WTC11 (cell line): ENCODE data around the gene PRKD1. TPM values are rescaled to one million over a fixed set of nuclear protein-coding genes. Genes with fewer than 3 reads are reported as not detected.

Source experiments
- ATAC-seq: fragments of 200-7000 bp; cut with Tn5 transposase; 2 replicates; pipeline ENCODE4 v1.10.0; 2021; ENCODE audit warnings: mild to moderate bottlenecking, moderate library complexity
- CTCF ChIA-PET: fragments of 300-600 bp; sonication (Branson Sonifier 250); formaldehyde crosslinking; loops from one replicate; lab custom pipeline; 2021; ENCODE audit warnings: antibody characterized with exemption; lab: Charles Lee
- POLR2A ChIA-PET: fragments of 350-600 bp; sonication (Branson Sonifier 250); formaldehyde crosslinking; loops from one replicate; lab custom pipeline; 2021; ENCODE audit warnings: antibody characterized with exemption; lab: Charles Lee
- DNase-seq: peaks from one replicate; pipeline ENCODE4 v3.0.0; 2021; ENCODE audit warnings: low spot score
- H3K27ac Mint-ChIP-seq: 2 replicates; pipeline ENCODE4 v1.8.0; 2021; ENCODE audit warnings: mixed read lengths
- H3K27me3 Mint-ChIP-seq: 2 replicates; pipeline ENCODE4 v1.8.0; 2021; ENCODE audit warnings: low read depth, mild to moderate bottlenecking, moderate library complexity, mixed read lengths
- H3K36me3 Mint-ChIP-seq: 2 replicates; pipeline ENCODE4 v1.8.0; 2021; ENCODE audit warnings: mixed read lengths
- H3K4me1 Mint-ChIP-seq: 2 replicates; pipeline ENCODE4 v1.8.0; 2022; ENCODE audit warnings: mixed read lengths
- H3K4me3 Mint-ChIP-seq: 2 replicates; pipeline ENCODE4 v1.8.0; 2021; ENCODE audit warnings: mild to moderate bottlenecking, moderate library complexity, mixed read lengths
- H3K9me3 Mint-ChIP-seq: 2 replicates; pipeline ENCODE4 v1.8.0; 2021; ENCODE audit warnings: mixed read lengths
- ELF4 ChIP-seq: sonication (generic); formaldehyde crosslinking; IDR thresholded peaks from 2 replicates; pipeline ENCODE4 v1.8.1; 2022; ENCODE audit warnings: low read depth, mild to moderate bottlenecking, moderate library complexity, missing genetic modification reagents
- FOXK1 ChIP-seq: sonication (generic); formaldehyde crosslinking; IDR thresholded peaks from 2 replicates; pipeline ENCODE4 v1.8.0; 2022; ENCODE audit warnings: mild to moderate bottlenecking, moderate library complexity, missing genetic modification reagents
- GABPB1 ChIP-seq: sonication (generic); formaldehyde crosslinking; IDR thresholded peaks from 2 replicates; pipeline ENCODE4 v1.8.1; 2023; ENCODE audit warnings: mild to moderate bottlenecking, missing genetic modification reagents
- GRHL2 ChIP-seq: fragments of 250-450 bp; sonication (Bioruptor Pico); IDR thresholded peaks from 2 replicates; pipeline ENCODE4 v1.8.0; 2022; ENCODE audit warnings: mild to moderate bottlenecking, moderate library complexity; ENCODE audit not compliant: insufficient replicate concordance, severe bottlenecking
- IRF2 ChIP-seq: sonication (generic); formaldehyde crosslinking; IDR thresholded peaks from 2 replicates; pipeline ENCODE4 v1.8.0; 2022; ENCODE audit warnings: low read depth, missing genetic modification reagents, borderline replicate concordance
- JAZF1 ChIP-seq: fragments of 250-450 bp; sonication (Bioruptor Pico); IDR thresholded peaks from 2 replicates; pipeline ENCODE4 v1.9.0; 2021; ENCODE audit warnings: moderate library complexity, mild to moderate bottlenecking, inconsistent platforms
- NR3C1 ChIP-seq: sonication (generic); formaldehyde crosslinking; conservative IDR thresholded peaks from 2 replicates; pipeline ENCODE4 v1.8.1; 2023; ENCODE audit warnings: low read depth, mild to moderate bottlenecking, missing genetic modification reagents
- TCF7 ChIP-seq: sonication (generic); formaldehyde crosslinking; IDR thresholded peaks from 2 replicates; pipeline ENCODE4 v1.8.0; 2022; ENCODE audit warnings: mild to moderate bottlenecking, low read depth, missing genetic modification reagents, moderate library complexity
- ZNF121 ChIP-seq: sonication (generic); formaldehyde crosslinking; IDR thresholded peaks from 2 replicates; pipeline ENCODE4 v1.8.0; 2023; ENCODE audit warnings: missing genetic modification reagents
- ZNF138 ChIP-seq: sonication (generic); formaldehyde crosslinking; conservative IDR thresholded peaks from 2 replicates; pipeline ENCODE4 v1.8.1; 2022; ENCODE audit warnings: mild to moderate bottlenecking, moderate library complexity, missing genetic modification reagents
- ZNF317 ChIP-seq: sonication (generic); formaldehyde crosslinking; IDR thresholded peaks from 2 replicates; pipeline ENCODE4 v1.8.1; 2023; ENCODE audit warnings: low read depth, mild to moderate bottlenecking, moderate library complexity, missing genetic modification reagents, borderline replicate concordance
- ZNF396 ChIP-seq: fragments of 250-450 bp; sonication (Bioruptor Pico); IDR thresholded peaks from 2 replicates; pipeline ENCODE4 v1.8.0; 2021; ENCODE audit warnings: mild to moderate bottlenecking, moderate library complexity, borderline replicate concordance
- total RNA-seq: library from RNA; stranded (reverse); gene quantifications from 3 replicates; pipeline ENCODE4 v1.2.3, GENCODE V29; 2021
- TF ChIP-seq, protein P1 (sequence below): fragments of 200-600 bp; IDR thresholded peaks from 2 replicates; pipeline ENCODE4 v1.8.0; 2022; ENCODE audit warnings: antibody characterized with exemption
- TF ChIP-seq, protein P2 (sequence below): fragments of 250-450 bp; sonication (Bioruptor Pico); IDR thresholded peaks from 2 replicates; pipeline ENCODE4 v2.1.2; 2022; ENCODE audit warnings: mild to moderate bottlenecking, moderate library complexity
- TF ChIP-seq, protein P3 (sequence below): sonication (generic); formaldehyde crosslinking; IDR thresholded peaks from 2 replicates; pipeline ENCODE4 v1.8.1; 2023; ENCODE audit warnings: mild to moderate bottlenecking, moderate library complexity, missing genetic modification reagents
- TF ChIP-seq, protein P4 (sequence below): sonication (generic); formaldehyde crosslinking; IDR thresholded peaks from 2 replicates; pipeline ENCODE4 v1.8.1; 2022; ENCODE audit warnings: low read depth, mild to moderate bottlenecking, moderate library complexity, missing genetic modification reagents, borderline replicate concordance
- TF ChIP-seq, protein P5 (sequence below): sonication (generic); formaldehyde crosslinking; IDR thresholded peaks from 2 replicates; pipeline ENCODE4 v1.8.1; 2022; ENCODE audit warnings: mild to moderate bottlenecking, moderate library complexity, missing genetic modification reagents
- TF ChIP-seq, protein P6 (sequence below): sonication (generic); formaldehyde crosslinking; IDR thresholded peaks from 2 replicates; pipeline ENCODE4 v1.8.1; 2023; ENCODE audit warnings: mild to moderate bottlenecking, missing genetic modification reagents, moderate library complexity

PRKD1 gene
- total RNA-seq, 1 experiment from 2014 or later, result 7.6 TPM

DNA sequence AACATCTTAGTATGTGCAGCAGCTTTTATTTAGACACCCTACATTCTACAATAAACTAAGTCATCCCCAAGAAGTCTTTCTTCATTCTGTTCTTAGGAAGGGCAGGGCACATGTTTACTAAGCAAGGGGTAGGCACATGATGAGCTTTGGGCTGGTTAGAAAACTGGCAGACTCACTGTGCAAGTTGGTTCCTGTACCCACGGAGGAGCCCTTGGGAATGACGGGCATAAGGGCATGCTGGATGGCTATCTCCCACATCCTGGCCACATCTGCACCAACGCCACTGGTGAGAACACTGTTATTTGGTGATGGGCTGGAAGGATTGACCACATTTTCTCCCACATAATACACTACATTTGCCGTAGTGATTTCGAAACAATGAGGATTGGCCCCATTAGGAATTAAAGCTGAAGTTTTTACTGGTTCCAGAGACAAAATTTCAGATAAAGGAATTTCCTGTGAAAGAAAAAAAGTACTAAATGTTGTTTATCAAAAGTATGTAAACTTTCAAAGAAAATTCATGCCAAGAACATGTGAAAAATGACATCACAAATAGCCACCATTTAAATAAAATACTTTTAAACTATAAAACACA is 297.0 kb downstream of the PRKD1 start:
- TF ChIP-seq, protein P1, sequence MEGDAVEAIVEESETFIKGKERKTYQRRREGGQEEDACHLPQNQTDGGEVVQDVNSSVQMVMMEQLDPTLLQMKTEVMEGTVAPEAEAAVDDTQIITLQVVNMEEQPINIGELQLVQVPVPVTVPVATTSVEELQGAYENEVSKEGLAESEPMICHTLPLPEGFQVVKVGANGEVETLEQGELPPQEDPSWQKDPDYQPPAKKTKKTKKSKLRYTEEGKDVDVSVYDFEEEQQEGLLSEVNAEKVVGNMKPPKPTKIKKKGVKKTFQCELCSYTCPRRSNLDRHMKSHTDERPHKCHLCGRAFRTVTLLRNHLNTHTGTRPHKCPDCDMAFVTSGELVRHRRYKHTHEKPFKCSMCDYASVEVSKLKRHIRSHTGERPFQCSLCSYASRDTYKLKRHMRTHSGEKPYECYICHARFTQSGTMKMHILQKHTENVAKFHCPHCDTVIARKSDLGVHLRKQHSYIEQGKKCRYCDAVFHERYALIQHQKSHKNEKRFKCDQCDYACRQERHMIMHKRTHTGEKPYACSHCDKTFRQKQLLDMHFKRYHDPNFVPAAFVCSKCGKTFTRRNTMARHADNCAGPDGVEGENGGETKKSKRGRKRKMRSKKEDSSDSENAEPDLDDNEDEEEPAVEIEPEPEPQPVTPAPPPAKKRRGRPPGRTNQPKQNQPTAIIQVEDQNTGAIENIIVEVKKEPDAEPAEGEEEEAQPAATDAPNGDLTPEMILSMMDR, result no peak
- no peak for TF ChIP-seq ELF4 (CRISPR knock-in tag)
- no peak overlapping the region for H3K4me3 Mint-ChIP-seq
- H3K36me3 Mint-ChIP-seq, result no peaks in the 10 kb centered on the region
- H3K27ac Mint-ChIP-seq, result no peak overlapping the region
- ATAC-seq, result no peak
- no peaks in the 10 kb centered on the region for H3K9me3 Mint-ChIP-seq
- peaks cover 3% of the 10 kb centered on the region; the same call in 1 of the 2 replicates for H3K4me1 Mint-ChIP-seq
- DNase-seq, result no peak
- no peaks in the 10 kb centered on the region for H3K27me3 Mint-ChIP-seq
- ChIA-PET CTCF (interaction anchor here (1.1 kb wide), 1 partner anchor 584 kb away, joined by 6 read pairs; no protein-coding TSS in a partner anchor), POLR2A (no interaction called here)

DNA sequence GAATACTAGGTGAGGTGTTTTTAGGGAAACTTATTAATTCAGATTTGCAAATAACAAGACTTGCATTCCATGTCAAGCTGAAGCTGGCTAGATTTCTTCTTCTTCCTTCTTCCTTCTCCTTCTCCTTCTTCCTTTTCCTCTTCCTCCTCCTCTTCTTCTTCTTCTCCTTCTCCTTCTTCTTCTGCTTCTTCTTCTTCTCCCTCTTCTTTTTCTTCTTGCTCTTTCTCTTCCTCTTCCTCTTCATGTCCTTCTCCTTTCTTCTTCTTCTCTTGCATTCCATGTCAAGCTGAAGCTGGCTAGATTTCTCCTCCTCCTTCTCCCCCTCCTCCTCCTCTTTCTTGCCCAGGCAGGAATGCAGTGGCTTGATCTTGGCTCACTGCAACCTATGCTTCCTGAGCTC is 297.8 kb downstream of the PRKD1 start:
- Mint-ChIP-seq H3K27ac (no peak overlapping the region), H3K9me3 (no peaks in the 10 kb centered on the region), H3K4me1 (peaks cover 3% of the 10 kb centered on the region; the same call in 1 of the 2 replicates), H3K4me3 (no peak overlapping the region), H3K36me3 (no peaks in the 10 kb centered on the region), H3K27me3 (no peaks in the 10 kb centered on the region)
- POLR2A ChIA-PET, result no interaction called here
- no peak for ATAC-seq
- no peak for DNase-seq
- TF ChIP-seq, protein P2, sequence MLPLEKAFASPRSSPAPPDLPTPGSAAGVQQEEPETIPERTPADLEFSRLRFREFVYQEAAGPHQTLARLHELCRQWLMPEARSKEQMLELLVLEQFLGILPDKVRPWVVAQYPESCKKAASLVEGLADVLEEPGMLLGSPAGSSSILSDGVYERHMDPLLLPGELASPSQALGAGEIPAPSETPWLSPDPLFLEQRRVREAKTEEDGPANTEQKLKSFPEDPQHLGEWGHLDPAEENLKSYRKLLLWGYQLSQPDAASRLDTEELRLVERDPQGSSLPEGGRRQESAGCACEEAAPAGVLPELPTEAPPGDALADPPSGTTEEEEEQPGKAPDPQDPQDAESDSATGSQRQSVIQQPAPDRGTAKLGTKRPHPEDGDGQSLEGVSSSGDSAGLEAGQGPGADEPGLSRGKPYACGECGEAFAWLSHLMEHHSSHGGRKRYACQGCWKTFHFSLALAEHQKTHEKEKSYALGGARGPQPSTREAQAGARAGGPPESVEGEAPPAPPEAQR, result no peak
- TF ChIP-seq GABPB1 (CRISPR knock-in tag) (no peak), ZNF121 (CRISPR knock-in tag) (no peak), TCF7 (CRISPR knock-in tag) (no peak), ZNF138 (CRISPR knock-in tag) (no peak), ZNF317 (CRISPR knock-in tag) (no peak), JAZF1 (no peak), NR3C1 (no peak), GRHL2 (no peak), IRF2 (CRISPR knock-in tag) (no peak), FOXK1 (CRISPR knock-in tag) (no peak), ZNF396 (CRISPR knock-in tag) (no peak)
- TF ChIP-seq, protein P3, sequence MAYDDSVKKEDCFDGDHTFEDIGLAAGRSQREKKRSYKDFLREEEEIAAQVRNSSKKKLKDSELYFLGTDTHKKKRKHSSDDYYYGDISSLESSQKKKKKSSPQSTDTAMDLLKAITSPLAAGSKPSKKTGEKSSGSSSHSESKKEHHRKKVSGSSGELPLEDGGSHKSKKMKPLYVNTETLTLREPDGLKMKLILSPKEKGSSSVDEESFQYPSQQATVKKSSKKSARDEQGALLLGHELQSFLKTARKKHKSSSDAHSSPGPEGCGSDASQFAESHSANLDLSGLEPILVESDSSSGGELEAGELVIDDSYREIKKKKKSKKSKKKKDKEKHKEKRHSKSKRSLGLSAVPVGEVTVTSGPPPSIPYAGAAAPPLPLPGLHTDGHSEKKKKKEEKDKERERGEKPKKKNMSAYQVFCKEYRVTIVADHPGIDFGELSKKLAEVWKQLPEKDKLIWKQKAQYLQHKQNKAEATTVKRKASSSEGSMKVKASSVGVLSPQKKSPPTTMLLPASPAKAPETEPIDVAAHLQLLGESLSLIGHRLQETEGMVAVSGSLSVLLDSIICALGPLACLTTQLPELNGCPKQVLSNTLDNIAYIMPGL (CRISPR knock-in tag), result no peak
- TF ChIP-seq, protein P4, sequence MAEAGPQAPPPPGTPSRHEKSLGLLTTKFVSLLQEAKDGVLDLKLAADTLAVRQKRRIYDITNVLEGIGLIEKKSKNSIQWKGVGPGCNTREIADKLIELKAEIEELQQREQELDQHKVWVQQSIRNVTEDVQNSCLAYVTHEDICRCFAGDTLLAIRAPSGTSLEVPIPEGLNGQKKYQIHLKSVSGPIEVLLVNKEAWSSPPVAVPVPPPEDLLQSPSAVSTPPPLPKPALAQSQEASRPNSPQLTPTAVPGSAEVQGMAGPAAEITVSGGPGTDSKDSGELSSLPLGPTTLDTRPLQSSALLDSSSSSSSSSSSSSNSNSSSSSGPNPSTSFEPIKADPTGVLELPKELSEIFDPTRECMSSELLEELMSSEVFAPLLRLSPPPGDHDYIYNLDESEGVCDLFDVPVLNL (CRISPR knock-in tag), result no peak
- TF ChIP-seq, protein P5, sequence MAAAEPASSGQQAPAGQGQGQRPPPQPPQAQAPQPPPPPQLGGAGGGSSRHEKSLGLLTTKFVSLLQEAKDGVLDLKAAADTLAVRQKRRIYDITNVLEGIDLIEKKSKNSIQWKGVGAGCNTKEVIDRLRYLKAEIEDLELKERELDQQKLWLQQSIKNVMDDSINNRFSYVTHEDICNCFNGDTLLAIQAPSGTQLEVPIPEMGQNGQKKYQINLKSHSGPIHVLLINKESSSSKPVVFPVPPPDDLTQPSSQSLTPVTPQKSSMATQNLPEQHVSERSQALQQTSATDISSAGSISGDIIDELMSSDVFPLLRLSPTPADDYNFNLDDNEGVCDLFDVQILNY, result no peak
- TF ChIP-seq, protein P6, sequence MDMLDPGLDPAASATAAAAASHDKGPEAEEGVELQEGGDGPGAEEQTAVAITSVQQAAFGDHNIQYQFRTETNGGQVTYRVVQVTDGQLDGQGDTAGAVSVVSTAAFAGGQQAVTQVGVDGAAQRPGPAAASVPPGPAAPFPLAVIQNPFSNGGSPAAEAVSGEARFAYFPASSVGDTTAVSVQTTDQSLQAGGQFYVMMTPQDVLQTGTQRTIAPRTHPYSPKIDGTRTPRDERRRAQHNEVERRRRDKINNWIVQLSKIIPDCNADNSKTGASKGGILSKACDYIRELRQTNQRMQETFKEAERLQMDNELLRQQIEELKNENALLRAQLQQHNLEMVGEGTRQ (CRISPR knock-in tag), result no peak
- CTCF ChIA-PET, result interaction anchor here (1.1 kb wide), 1 partner anchor 585 kb away, joined by 6 read pairs; no protein-coding TSS in a partner anchor
